ENCODE measurements around the gene ADGRD2.

The ADGRD2 gene

GRCh38 chr9:124438091-124438490, 12.2 kb upstream of the ADGRD2 start:
- no peak for DNase-seq (ENCODE audit: low read depth)

GRCh38 chr9:124439086-124439485, 11.2 kb upstream of the ADGRD2 start:
- DNase-seq (ENCODE audit: low read depth) = no peak

- no peak for DNase-seq (ENCODE audit: low read depth)
Observed at GRCh38 chr9:124439686-124440243, 10.5 kb upstream of the ADGRD2 start.

GRCh38 chr9:124440786-124441185, 9.5 kb upstream of the ADGRD2 start:
- no peak for DNase-seq (ENCODE audit: low read depth)

GRCh38 chr9:124441291-124441690, 9.0 kb upstream of the ADGRD2 start:
- no peak for DNase-seq (ENCODE audit: low read depth)

- no peak for DNase-seq (ENCODE audit: low read depth)
Observed at GRCh38 chr9:124442379-124442778, 7.9 kb upstream of the ADGRD2 start.

- no peak for DNase-seq (ENCODE audit: low read depth)
Observed at GRCh38 chr9:124442826-124443225, 7.4 kb upstream of the ADGRD2 start.

- DNase-seq (ENCODE audit: low read depth) = no peak
Observed at GRCh38 chr9:124443625-124444024, 6.6 kb upstream of the ADGRD2 start.

- DNase-seq (ENCODE audit: low read depth) = no peak
Observed at GRCh38 chr9:124444166-124444565, 6.1 kb upstream of the ADGRD2 start.

GRCh38 chr9:124447297-124447661, 3.0 kb upstream of the ADGRD2 start:
- no peak for DNase-seq (ENCODE audit: low read depth)

GRCh38 chr9:124448019-124448418, 2.2 kb upstream of the ADGRD2 start:
- DNase-seq (ENCODE audit: low read depth) = no peak

- no peak for DNase-seq (ENCODE audit: low read depth)
Observed at GRCh38 chr9:124449381-124450151, 685 bp upstream of the ADGRD2 start.

GRCh38 chr9:124450931-124451661, 845 bp downstream of the ADGRD2 start:
- DNase-seq (ENCODE audit: low read depth) = no peak

GRCh38 chr9:124452326-124452725, 2.1 kb downstream of the ADGRD2 start:
- no peak for DNase-seq (ENCODE audit: low read depth)

- DNase-seq (ENCODE audit: low read depth) = no peak
Observed at GRCh38 chr9:124452841-124453585, 2.8 kb downstream of the ADGRD2 start.

GRCh38 chr9:124453586-124454191, 3.4 kb downstream of the ADGRD2 start:
- no peak for DNase-seq (ENCODE audit: low read depth)

GRCh38 chr9:124454296-124454695, 4.0 kb downstream of the ADGRD2 start:
- DNase-seq (ENCODE audit: low read depth) = no peak

- no peak for DNase-seq (ENCODE audit: low read depth)
Observed at GRCh38 chr9:124454791-124455443, 4.7 kb downstream of the ADGRD2 start.

- no peak for DNase-seq (ENCODE audit: low read depth)
Observed at GRCh38 chr9:124455820-124456219, 5.6 kb downstream of the ADGRD2 start.

GRCh38 chr9:124456341-124457078, 6.3 kb downstream of the ADGRD2 start:
- DNase-seq (ENCODE audit: low read depth) = no peak

Measured in activated T-cell treated with anti-CD3 and anti-CD28 coated beads for 1 hour (primary cell).